ENCODE results near the gene LRRC4C.
A peak's percentile ranks its signal among the peaks of the same experiment; 100 is the strongest.

Gene LRRC4C

DNA sequence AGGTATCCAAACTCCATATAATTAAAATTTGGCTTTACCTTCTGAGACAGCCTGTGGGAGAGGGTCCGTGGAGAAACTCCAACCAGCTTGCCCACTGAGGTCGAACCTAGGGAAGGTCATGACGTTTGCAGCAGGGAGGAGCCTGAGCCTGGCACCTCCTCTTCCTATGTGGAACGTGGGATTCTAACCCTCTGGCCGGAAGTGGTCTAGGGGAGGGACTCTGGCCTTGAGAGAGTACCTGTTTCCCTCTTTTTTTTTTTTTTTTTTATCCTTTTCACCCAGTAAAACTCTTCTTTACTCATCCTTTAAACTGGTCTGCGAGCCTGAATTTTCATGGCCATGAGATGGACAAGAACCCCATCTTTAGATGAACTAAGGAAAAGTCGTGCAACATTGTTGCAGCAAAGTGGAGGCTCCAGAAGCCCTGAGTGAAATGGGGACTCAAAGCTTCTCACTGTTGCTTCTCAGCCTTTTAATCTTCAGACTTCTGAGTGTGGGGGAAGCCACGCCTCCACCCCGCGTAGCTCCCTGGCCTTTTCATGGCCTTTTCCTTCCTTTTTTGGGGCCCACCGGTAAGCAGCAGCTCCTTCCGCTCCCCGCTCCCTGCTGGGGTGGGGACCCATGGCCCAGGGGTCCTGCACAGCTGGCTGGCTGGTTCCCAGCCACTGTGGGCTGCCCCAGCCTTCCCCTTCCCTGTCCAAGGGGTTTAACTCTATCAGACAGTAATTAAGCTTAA lies 1359.9 kb downstream of the LRRC4C start:
- peak; percentile 86 for DNase-seq (ENCODE audit: low read depth)

DNA sequence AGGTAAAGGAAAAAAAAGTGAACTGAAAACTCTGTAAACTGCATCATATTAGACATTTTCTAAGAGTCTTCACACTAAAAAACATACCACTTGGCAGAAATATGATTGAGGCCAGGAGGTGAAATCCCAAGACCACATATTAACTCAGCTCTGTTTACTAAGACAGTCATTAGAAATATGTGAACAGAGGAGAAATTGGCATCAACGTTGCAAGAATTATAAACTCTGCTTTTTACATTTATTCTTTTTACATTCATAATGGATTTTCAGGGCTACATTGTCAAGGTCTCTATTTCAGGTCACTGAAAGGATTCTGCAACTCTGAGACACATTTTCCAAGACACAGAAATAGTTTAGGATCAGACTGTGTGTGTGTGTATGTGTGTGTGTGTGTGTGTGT lies 1364.0 kb downstream of the LRRC4C start:
- no peak for DNase-seq (ENCODE audit: low read depth)

DNA sequence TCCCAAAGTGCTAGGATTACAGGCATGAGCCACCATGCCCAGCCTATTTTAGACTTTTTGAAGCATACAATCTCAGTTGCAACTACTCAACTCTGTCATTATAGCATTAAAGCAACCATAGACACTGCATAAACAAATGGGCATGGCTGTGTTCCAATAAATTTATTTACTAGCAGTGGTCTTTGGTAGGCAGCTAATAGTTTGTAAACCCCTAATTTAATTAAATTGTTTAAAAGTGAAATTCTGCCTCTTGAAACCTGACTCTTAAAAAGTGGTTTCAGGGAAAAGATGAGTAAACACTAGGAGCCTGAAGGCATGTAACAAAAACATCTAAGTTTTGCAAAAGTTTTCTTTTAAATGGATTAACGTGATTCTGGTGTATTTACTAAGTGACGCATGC lies 1364.5 kb downstream of the LRRC4C start:
- DNase-seq (ENCODE audit: low read depth) = no peak

DNA sequence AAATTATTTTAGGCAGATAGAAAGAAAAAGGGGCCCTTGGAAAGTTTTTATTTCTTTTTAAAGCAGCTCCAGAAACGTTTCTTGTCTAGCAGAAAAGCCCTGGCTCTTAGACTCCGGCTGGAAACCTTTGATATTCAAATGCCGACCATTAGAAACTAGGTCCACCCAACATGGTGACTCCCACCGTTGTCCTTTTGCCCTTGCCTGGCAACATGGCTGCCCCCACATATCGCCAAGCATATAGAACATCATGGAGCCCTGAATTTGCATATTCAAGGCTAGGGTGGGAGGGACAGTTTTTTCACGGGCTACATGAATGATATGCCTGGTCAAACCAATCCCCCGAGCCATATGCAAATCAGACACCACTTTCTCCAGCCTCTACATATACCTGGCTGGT lies 1379.0 kb downstream of the LRRC4C start:
- DNase-seq (ENCODE audit: low read depth) = no peak
